Upper lobe of right lung (tissue), 1 donor: ENCODE measurements around the gene FSD1L. TPM values are rescaled to one million over a fixed set of nuclear protein-coding genes. Genes with fewer than 3 reads are reported as not detected.

Experiments used
- ATAC-seq: fragments of 200-7000 bp; cut with Tn5 transposase; one replicate; pipeline ENCODE4 v1.9.1; 2020; ENCODE audit warnings: mild to moderate bottlenecking, moderate library complexity
- DNase-seq: peaks from one replicate; pipeline ENCODE4 v3.0.0-alpha.2; 2020
- H3K27ac ChIP-seq: fragments of 200-600 bp; one replicate; pipeline ENCODE4 v1.8.0; 2022
- H3K27me3 ChIP-seq: fragments of 200-600 bp; one replicate; pipeline ENCODE4 v1.8.0; 2022; ENCODE audit warnings: mild to moderate bottlenecking
- H3K36me3 ChIP-seq: fragments of 200-600 bp; one replicate; pipeline ENCODE4 v1.8.0; 2022
- H3K4me1 ChIP-seq: fragments of 200-600 bp; one replicate; pipeline ENCODE4 v1.8.0; 2022
- H3K4me3 ChIP-seq: fragments of 200-600 bp; one replicate; pipeline ENCODE4 v1.8.0; 2022; ENCODE audit warnings: mild to moderate bottlenecking
- H3K9me3 ChIP-seq: fragments of 200-600 bp; one replicate; pipeline ENCODE4 v1.8.0; 2022
- CTCF ChIP-seq: fragments of 200-600 bp; IDR thresholded peaks from one replicate; pipeline ENCODE4 v1.8.0; 2022; ENCODE audit warnings: antibody characterized with exemption
- intact Hi-C: fragments of 100-400 bp; cut with DNase I; formaldehyde crosslinking; loops from one replicate; pipeline ENCODE4 v1.11.0; 2022
- total RNA-seq: library from RNA; stranded (reverse); fragmentation: NEBNext Ultra II Directional; extraction: Animal tissue kit (Norgen Biotek cat#: 25700); gene quantifications from one replicate; pipeline ENCODE4 v1.2.1, GENCODE V29; 2021
- donor health status: DM: no; HTN: yes; CAD: no; lungs with severe emphysema.

The FSD1L gene
- total RNA-seq, 1 donor from 2014 or later: 4.5 TPM

GRCh38 chr9:105426657-105427056 lies 21.2 kb upstream of the FSD1L start:
- Histone ChIP-seq H3K36me3 (no peaks in the 10 kb centered on the region), H3K4me3 (no peak overlapping the region), H3K9me3 (no peaks in the 10 kb centered on the region), H3K27ac (no peak overlapping the region), H3K4me1 (no peaks in the 10 kb centered on the region), H3K27me3 (no peaks in the 10 kb centered on the region)
- intact Hi-C loops: no loop called here
- no peak for TF ChIP-seq CTCF
- no peak for ATAC-seq
- DNase-seq: no peak

DNA sequence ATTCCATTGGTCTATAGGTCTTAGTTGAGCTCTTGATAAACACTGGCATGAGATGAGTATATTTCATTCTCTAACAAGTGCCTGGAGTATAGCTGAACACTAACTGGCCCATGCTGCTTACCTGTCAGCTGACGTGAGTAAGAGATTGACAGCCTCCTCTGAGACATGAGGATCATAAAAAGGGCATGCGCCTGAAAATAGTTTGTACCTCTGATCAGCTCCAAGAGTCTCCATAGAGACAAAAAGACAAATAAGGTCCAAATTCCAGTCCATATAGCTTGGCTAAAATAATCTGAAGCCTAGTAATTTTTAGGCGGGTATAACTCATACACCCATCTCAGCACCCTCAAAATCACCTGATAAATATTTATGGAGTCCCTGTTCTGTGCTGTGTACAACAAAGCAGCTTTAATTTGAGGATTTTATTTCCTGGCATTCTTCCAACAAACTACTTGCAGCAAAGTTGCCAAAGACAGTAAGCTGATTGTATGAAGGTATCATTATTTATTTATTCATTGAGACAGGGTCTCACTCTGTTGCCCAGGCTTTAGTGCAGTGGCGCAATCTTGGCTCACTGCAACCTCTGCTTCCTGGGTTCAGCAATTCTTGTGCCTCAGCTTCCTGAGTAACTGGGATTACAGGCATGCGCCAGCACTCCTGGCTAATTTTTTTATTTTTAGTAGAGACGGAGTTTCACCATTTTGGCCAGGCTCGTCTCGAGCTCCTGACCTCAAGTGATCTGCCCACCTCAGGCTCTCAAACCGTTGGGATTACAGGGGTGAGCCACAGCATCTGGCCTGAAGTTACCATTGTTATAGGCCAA lies 16.2 kb upstream of the FSD1L start:
- no peak overlapping the region for H3K4me3 ChIP-seq
- no peaks in the 10 kb centered on the region for H3K9me3 ChIP-seq
- no peaks in the 10 kb centered on the region for H3K36me3 ChIP-seq
- DNase-seq: no peak
- ATAC-seq: no peak
- no peaks in the 10 kb centered on the region for H3K4me1 ChIP-seq
- H3K27me3 ChIP-seq: no peaks in the 10 kb centered on the region
- TF ChIP-seq CTCF: no peak
- intact Hi-C loops: no loop called here
- H3K27ac ChIP-seq: no peak overlapping the region

DNA sequence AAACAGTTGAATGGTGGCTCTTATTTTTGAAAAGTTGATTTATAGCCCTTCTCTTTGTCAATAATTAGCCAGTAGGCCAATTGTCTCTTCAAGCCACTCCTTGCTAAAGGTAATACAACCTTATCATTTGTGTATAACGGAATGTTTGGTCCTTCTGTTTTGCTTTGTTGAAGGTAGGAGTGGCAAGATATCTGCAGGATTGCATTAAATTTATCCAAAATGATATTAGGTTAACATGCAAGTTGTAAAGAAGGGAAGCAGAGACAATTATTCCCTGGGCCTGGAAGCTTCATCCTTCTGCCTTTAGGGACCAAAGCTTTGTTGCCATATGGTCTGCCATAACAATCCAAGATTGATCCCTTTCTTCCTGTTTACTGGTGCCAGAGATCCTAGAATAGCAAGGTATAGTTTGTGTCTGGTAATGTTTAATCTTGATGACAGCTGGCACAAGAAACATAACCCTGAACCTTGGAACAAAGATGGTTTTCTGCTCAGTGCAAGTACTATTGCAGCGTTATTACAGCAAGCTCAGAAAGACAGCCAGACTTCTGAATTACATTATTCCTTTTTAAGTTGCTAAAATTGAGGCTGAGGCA lies 15.5 kb upstream of the FSD1L start:
- ATAC-seq (no peak), DNase-seq (no peak)
- Histone ChIP-seq H3K4me3 (no peak overlapping the region), H3K9me3 (no peaks in the 10 kb centered on the region), H3K27ac (no peak overlapping the region), H3K36me3 (no peaks in the 10 kb centered on the region), H3K4me1 (no peaks in the 10 kb centered on the region), H3K27me3 (no peaks in the 10 kb centered on the region)
- intact Hi-C loops: no loop called here
- no peak for TF ChIP-seq CTCF

DNA sequence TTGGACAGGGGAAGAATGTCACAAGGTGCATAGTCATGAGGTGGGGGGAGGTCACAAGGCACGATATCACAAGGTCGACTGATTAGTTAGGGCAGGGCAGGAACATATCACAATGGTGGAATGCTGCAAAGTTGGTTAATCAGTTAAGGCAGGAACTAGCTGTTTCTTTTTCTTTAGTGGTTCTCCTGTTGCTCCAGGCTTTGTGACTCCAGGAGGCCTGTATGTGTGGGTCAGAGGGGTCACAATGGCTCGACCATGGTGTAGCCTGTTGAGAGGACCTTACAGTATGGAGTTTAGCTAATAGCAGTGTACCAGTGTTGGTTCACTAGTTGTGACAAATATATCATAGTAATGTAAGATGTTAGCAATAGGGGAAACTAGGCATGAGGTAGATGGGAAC lies 12.4 kb upstream of the FSD1L start:
- no peak for TF ChIP-seq CTCF
- no peak for DNase-seq
- Histone ChIP-seq H3K9me3 (no peaks in the 10 kb centered on the region), H3K27me3 (no peaks in the 10 kb centered on the region), H3K36me3 (no peaks in the 10 kb centered on the region), H3K4me3 (no peak overlapping the region), H3K4me1 (peaks cover 5% of the 10 kb centered on the region), H3K27ac (no peak overlapping the region)
- intact Hi-C loops: no loop called here
- no peak for ATAC-seq

DNA sequence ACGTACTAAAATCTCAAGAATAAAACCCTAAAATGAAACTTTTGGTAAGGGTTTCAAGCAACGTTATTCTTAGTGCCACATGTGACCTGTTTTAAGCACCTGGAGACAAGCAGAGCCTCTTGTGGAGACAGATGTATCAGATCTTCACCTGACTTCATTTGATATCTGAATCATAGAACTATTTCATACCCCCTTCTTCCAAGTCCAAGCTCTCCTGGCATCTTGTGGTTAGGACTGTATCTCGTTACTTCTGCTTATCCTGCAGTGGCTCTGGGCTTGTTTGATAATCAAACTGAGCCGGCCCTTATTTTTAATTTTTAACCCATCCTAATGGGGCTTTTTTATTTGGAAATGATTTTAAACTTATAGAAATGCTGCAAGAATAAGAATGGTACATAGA lies 11.1 kb upstream of the FSD1L start:
- intact Hi-C loops: no loop called here
- no peak overlapping the region for H3K4me3 ChIP-seq
- peaks cover 5% of the 10 kb centered on the region for H3K4me1 ChIP-seq
- TF ChIP-seq CTCF: no peak
- no peaks in the 10 kb centered on the region for H3K9me3 ChIP-seq
- no peak overlapping the region for H3K27ac ChIP-seq
- no peaks in the 10 kb centered on the region for H3K27me3 ChIP-seq
- DNase-seq (no peak), ATAC-seq (no peak)
- H3K36me3 ChIP-seq: no peaks in the 10 kb centered on the region
